Middle frontal gyrus (tissue), 1 donor: Measurements from ENCODE around the gene CCDC74A.
"Not testable (repeated sequence)": the region's sequence is repeated elsewhere in the genome, so short reads cannot be mapped to it uniquely, and the experiment has no call there.

Experiments used
- DNase-seq: peaks from one replicate; pipeline ENCODE4 v3.0.0-alpha.2; 2015; ENCODE audit warnings: low spot score; ENCODE audit errors: extremely low spot score

Gene CCDC74A

DNA sequence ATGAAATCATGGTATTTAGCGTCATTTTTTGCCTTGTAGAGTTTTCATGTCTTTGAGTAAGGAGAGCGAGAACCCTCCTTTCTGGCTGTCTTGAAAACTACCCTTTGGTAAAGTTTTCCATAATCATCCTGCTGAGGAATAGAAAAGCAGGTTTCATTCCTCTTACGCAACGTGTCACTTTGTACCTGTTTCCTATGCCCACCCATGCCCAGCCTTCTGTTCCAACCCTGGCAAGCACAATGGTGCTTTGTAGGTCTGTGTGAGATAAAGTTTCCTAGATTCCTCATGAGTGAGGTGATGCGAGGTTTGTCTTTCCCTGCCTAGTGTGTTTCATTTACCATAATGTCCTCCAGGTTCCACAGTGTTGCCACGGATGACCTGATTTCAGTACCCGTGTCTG is 29.3 kb downstream of the CCDC74A start:
- no peak for DNase-seq

DNA sequence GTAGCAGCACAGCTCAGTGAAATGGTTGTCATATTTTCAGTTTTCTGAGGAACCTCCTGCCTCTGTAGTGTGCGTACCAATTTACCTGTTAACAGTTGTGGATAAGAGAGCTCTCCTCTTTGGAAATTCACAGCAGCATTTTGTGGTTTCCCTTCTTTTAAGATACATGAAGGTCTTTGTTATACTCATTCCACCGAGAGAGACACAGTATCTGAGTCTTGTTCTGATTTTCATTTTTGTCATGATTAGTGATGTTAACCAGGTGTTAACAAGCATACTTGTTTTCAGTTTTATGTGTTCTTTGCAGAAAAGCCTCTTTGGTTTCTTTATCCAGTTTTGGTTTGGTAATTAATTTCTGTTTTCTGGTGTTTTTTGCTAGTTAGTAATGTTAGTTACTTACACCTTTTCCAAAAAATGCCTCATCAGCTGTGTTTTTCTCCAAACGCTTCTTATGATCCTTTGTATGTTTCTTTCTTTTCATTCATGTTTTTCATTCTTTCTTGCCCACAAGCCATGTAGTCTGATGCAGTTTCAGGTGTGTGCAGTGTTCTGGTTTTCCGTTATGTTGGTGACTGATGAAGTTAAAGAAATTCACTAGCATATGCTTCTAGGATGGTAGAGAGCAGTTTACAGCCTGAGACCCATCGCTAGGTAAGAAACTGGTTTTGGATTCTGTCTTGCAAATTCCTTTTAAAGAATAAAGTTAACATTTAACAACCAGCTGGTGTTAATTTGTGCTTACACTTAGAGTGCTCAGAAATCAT is 30.1 kb downstream of the CCDC74A start:
- no peak for DNase-seq

DNA sequence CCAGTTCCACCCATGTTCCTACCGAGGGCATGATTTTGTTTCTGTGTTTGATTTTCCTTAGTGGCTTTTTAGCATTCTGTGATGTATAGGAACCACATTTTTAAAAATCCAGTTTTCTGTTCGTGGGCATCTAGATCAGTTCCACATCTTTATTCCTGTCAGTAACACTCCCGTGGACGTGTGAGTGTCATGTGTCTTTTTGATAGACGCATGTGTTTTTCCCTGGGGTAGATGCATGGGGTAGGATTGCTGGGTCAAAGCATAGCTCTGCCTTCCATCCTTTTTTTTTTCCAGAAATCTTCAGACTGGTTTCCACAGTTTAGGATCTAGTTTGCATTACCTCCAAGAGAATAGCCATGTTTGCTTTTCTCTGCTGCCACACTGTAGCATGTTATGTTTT is 38.7 kb downstream of the CCDC74A start:
- no peak for DNase-seq

DNA sequence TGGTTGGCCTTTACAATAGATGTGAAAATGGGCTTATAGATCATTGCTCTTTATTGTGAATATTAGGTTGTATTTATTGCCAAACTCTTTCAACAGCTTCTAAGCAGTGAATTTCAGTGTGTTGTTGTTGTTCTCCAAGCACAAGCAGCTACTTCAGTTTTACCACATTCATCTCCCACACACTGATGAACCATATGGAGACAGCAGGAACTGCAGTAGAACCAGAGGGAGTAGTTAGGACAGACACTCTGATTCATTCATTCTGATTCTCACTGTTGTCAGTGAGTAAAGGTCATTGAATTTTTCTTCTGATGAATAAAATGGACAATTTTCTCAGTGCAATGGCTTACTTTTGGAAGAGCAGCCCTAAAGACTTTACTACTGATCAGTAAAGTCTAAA is 40.2 kb downstream of the CCDC74A start:
- DNase-seq = no peak

DNA sequence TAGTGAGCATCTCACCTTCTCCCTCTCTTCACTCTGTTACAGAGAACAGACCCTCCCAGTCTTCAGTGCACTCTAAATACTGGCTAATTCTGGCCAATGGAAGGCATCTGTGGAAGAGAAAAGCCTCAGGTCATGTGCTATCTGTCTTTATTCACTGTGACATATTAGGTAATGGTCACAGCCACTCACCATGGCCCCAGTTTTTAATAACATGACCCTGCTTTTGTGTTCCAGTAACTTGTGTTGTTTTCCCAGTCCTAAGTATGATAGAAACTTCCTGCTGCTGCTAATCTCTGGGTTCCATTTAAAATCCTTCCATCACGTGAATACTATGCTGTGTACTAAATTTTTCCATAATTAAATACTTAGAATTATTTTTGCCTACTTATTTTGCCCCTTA is 40.7 kb downstream of the CCDC74A start:
- DNase-seq = not testable (repeated sequence)

DNA sequence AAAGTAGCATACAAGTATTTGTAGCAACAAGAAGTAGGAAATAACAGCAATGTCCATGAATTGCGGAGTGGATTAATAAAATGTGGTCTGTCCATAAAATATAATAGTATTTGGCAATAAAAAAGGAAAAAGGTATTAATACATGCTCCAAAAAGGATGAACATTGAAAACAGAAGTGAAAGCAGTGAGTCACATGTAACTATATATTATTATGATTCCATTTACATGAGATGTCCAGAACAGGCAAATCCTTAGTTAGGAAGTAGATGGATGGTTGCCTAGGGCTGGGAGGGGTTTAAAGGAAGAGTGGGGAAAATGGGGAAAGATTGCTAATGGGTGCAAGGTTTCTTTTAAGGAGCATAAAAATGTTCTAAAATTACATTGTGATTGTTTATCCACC is 44.5 kb downstream of the CCDC74A start:
- DNase-seq = no peak

DNA sequence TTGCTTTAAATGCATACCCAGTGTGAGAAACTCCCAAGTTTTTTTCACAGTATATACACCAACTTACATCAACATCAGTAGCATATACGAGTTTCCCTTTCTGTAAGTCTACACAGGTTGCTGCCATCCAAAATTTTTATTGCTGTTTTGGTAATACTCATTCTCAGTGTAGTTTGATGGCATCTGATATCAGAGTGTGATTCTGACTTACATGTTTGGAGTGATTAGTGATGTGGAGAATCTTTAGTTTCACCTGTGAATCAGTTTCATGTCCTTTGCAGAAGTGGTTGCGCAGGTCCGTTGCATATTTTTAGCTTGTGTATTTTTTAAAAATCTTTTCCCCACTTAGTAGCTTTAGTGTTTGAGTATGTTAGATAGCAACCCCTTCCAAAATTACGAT is 50.1 kb downstream of the CCDC74A start:
- no peak for DNase-seq

- no peak for DNase-seq
Observed at GRCh38 chr2:131580187-131580586, 52.5 kb downstream of the CCDC74A start.
